HG03159 (cell line): ENCODE measurements around the gene RUFY3.
"Not testable (repeated sequence)": the region's sequence is repeated elsewhere in the genome, so short reads cannot be mapped to it uniquely, and the experiment has no call there.

Source experiments
- ATAC-seq: cut with Tn5 transposase; IDR thresholded peaks from one replicate; pipeline ENCODE4 v1.9.1; 2021; ENCODE audit warnings: mild to moderate bottlenecking, moderate library complexity; ENCODE audit not compliant: unreplicated experiment

Gene RUFY3

GRCh38 chr4:70838666-70839588 is 117.2 kb downstream of the RUFY3 start:
- ATAC-seq, result peak; percentile 50

GRCh38 chr4:70839589-70840093 is 117.9 kb downstream of the RUFY3 start, which contains the start of gene GRSF1:
TSS of gene GRSF1 (minus strand) at chr4:70839890. CDS start at chr4:70839827, 63 bp downstream.
- ATAC-seq, result peak; percentile 56

GRCh38 chr4:70840137-70840536 is 118.4 kb downstream of the RUFY3 start:
- ATAC-seq, result not testable (repeated sequence)

- not testable (repeated sequence) for ATAC-seq
These were observed 118.9 kb downstream of the RUFY3 start for GRCh38 chr4:70840631-70841030.

- no peak for ATAC-seq
These were observed 119.4 kb downstream of the RUFY3 start for GRCh38 chr4:70841211-70841610.

- no peak for ATAC-seq
These were observed 120.2 kb downstream of the RUFY3 start for GRCh38 chr4:70841951-70842350.

- no peak for ATAC-seq
These were observed 121.1 kb downstream of the RUFY3 start for GRCh38 chr4:70842761-70843435.

- ATAC-seq, result no peak
These were observed 122.4 kb downstream of the RUFY3 start for GRCh38 chr4:70844180-70844579.

GRCh38 chr4:70849291-70849690 is 127.5 kb downstream of the RUFY3 start:
- ATAC-seq, result no peak

- no peak for ATAC-seq
These were observed 133.7 kb downstream of the RUFY3 start for GRCh38 chr4:70855464-70855863.
